ENCODE data around the gene SERTAD3.

Gene SERTAD3

DNA sequence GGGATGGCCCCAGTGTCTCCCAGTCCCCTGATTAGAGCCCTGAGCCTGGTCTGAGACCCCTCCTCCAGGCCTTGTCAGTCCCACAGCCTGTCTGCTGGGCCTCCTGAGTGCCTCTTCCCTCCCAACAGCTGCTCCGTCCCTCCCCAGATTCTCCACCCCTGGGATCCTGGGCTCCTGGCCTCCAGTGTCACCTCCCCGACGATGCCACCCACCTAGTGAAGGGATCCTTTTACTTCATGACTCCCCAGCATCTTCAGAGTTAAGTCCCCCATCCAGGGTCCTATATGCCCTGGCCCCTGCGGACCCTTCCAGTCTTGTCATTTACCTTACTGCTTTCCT, 26.5 kb downstream of the SERTAD3 start:
- Histone ChIP-seq H3K9me2 (replicated peaks; ENCODE audit: insufficient read depth, low read length) (no peaks in the 10 kb centered on the region), H3K9ac (ENCODE audit: low read length) (no peak overlapping the region), H4K20me1 (ENCODE audit: insufficient read depth, low read length) (no peaks in the 10 kb centered on the region), H3K9me3 (replicated peaks; ENCODE audit: insufficient read depth, low read length) (no peaks in the 10 kb centered on the region), H3K36me3 (replicated peaks; ENCODE audit: insufficient read depth, low read length) (no peaks in the 10 kb centered on the region), H3K27me3 (replicated peaks; ENCODE audit: insufficient read depth, low read length) (no peaks in the 10 kb centered on the region; the same call in 1 of the 2 replicates), H2AFZ (ENCODE audit: low read length) (no peak overlapping the region), H3K79me2 (ENCODE audit: low read length) (no peaks in the 10 kb centered on the region), H3F3A (ENCODE audit: insufficient read depth, low read length) (peaks cover 5% of the 10 kb centered on the region; the same call in 1 of the 2 replicates), H3K4me3 (ENCODE audit: low read length) (no peak overlapping the region), H3K4me1 (ENCODE audit: low read length) (no peaks in the 10 kb centered on the region), H3K4me2 (ENCODE audit: low read depth, low read length) (no peak overlapping the region), H3K27ac (ENCODE audit: low read length) (no peak overlapping the region)
- TF ChIP-seq EZH2 (optimal IDR thresholded peaks at IDR 0.05; ENCODE audit: low read depth, low read length) (no peak), EZH2phosphoT487 (IDR thresholded peaks at IDR 0.05; ENCODE audit: low read length) (no peak)
- TF ChIP-seq, protein P1, sequence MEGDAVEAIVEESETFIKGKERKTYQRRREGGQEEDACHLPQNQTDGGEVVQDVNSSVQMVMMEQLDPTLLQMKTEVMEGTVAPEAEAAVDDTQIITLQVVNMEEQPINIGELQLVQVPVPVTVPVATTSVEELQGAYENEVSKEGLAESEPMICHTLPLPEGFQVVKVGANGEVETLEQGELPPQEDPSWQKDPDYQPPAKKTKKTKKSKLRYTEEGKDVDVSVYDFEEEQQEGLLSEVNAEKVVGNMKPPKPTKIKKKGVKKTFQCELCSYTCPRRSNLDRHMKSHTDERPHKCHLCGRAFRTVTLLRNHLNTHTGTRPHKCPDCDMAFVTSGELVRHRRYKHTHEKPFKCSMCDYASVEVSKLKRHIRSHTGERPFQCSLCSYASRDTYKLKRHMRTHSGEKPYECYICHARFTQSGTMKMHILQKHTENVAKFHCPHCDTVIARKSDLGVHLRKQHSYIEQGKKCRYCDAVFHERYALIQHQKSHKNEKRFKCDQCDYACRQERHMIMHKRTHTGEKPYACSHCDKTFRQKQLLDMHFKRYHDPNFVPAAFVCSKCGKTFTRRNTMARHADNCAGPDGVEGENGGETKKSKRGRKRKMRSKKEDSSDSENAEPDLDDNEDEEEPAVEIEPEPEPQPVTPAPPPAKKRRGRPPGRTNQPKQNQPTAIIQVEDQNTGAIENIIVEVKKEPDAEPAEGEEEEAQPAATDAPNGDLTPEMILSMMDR (IDR thresholded peaks at IDR 0.05; ENCODE audit: low read length), result no peak
- no peak for DNase-seq

GRCh38 chr19:40416918-40417642, 27.1 kb downstream of the SERTAD3 start:
- Histone ChIP-seq H3K4me1 (ENCODE audit: low read length) (no peaks in the 10 kb centered on the region), H4K20me1 (ENCODE audit: insufficient read depth, low read length) (no peaks in the 10 kb centered on the region), H3K9me2 (replicated peaks; ENCODE audit: insufficient read depth, low read length) (no peaks in the 10 kb centered on the region), H3K4me3 (ENCODE audit: low read length) (no peak overlapping the region), H3K27me3 (replicated peaks; ENCODE audit: insufficient read depth, low read length) (no peaks in the 10 kb centered on the region; the same call in 1 of the 2 replicates), H3F3A (ENCODE audit: insufficient read depth, low read length) (peaks cover 5% of the 10 kb centered on the region; the same call in 1 of the 2 replicates), H3K4me2 (ENCODE audit: low read depth, low read length) (no peak overlapping the region), H2AFZ (ENCODE audit: low read length) (no peak overlapping the region), H3K36me3 (replicated peaks; ENCODE audit: insufficient read depth, low read length) (no peaks in the 10 kb centered on the region), H3K27ac (ENCODE audit: low read length) (no peak overlapping the region), H3K9ac (ENCODE audit: low read length) (no peak overlapping the region), H3K79me2 (ENCODE audit: low read length) (no peaks in the 10 kb centered on the region), H3K9me3 (replicated peaks; ENCODE audit: insufficient read depth, low read length) (no peaks in the 10 kb centered on the region)
- TF ChIP-seq EZH2phosphoT487 (IDR thresholded peaks at IDR 0.05; ENCODE audit: low read length), result no peak
- no peak for TF ChIP-seq EZH2 (optimal IDR thresholded peaks at IDR 0.05; ENCODE audit: low read depth, low read length)
- TF ChIP-seq, protein P1 (IDR thresholded peaks at IDR 0.05; ENCODE audit: low read length), result no peak
- no peak for DNase-seq

GRCh38 chr19:40415768-40416167, 28.4 kb downstream of the SERTAD3 start:
- Histone ChIP-seq H3K9me3 (replicated peaks; ENCODE audit: insufficient read depth, low read length) (no peaks in the 10 kb centered on the region), H2AFZ (ENCODE audit: low read length) (no peak overlapping the region), H3K27ac (ENCODE audit: low read length) (no peak overlapping the region), H3K9ac (ENCODE audit: low read length) (no peak overlapping the region), H3K36me3 (replicated peaks; ENCODE audit: insufficient read depth, low read length) (no peaks in the 10 kb centered on the region), H3K27me3 (replicated peaks; ENCODE audit: insufficient read depth, low read length) (no peaks in the 10 kb centered on the region; the same call in 1 of the 2 replicates), H3K4me3 (ENCODE audit: low read length) (no peak overlapping the region), H3K9me2 (replicated peaks; ENCODE audit: insufficient read depth, low read length) (no peaks in the 10 kb centered on the region), H3K79me2 (ENCODE audit: low read length) (no peaks in the 10 kb centered on the region), H3F3A (ENCODE audit: insufficient read depth, low read length) (no peaks in the 10 kb centered on the region), H4K20me1 (ENCODE audit: insufficient read depth, low read length) (no peaks in the 10 kb centered on the region), H3K4me2 (ENCODE audit: low read depth, low read length) (no peak overlapping the region), H3K4me1 (ENCODE audit: low read length) (peaks cover 11% of the 10 kb centered on the region)
- DNase-seq, result no peak
- TF ChIP-seq EZH2phosphoT487 (IDR thresholded peaks at IDR 0.05; ENCODE audit: low read length), result no peak
- TF ChIP-seq, protein P1 (IDR thresholded peaks at IDR 0.05; ENCODE audit: low read length), result no peak
- TF ChIP-seq EZH2 (optimal IDR thresholded peaks at IDR 0.05; ENCODE audit: low read depth, low read length), result no peak

Measured in MM.1S (cell line).